ENCODE data around the gene KCNN3.
"Not testable (repeated sequence)": the region's sequence is repeated elsewhere in the genome, so short reads cannot be mapped to it uniquely, and the experiment has no call there.

DNA sequence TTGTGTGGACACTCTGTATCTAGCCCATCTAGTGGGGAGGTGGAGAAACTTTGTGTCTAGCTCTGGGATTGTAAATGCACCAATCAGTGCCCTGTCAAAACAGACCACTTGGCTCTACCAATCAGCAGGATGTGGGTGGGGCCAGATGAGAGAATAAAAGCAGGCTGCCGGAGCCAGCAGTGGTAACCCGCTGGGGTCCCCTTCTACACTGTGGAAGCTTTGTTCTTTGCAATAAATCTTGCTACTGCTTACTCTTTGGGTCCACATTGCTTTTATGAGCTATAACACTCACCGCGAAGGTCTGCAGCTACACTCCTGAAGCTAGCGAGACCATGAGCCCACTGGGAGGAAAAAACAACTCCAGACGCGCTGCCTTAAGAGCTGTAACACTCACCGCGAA is 198.7 kb downstream of the KCNN3 start:
- TF ChIP-seq, protein P1, sequence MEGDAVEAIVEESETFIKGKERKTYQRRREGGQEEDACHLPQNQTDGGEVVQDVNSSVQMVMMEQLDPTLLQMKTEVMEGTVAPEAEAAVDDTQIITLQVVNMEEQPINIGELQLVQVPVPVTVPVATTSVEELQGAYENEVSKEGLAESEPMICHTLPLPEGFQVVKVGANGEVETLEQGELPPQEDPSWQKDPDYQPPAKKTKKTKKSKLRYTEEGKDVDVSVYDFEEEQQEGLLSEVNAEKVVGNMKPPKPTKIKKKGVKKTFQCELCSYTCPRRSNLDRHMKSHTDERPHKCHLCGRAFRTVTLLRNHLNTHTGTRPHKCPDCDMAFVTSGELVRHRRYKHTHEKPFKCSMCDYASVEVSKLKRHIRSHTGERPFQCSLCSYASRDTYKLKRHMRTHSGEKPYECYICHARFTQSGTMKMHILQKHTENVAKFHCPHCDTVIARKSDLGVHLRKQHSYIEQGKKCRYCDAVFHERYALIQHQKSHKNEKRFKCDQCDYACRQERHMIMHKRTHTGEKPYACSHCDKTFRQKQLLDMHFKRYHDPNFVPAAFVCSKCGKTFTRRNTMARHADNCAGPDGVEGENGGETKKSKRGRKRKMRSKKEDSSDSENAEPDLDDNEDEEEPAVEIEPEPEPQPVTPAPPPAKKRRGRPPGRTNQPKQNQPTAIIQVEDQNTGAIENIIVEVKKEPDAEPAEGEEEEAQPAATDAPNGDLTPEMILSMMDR (IDR thresholded peaks at IDR 0.05), result not testable (repeated sequence)
- not testable (repeated sequence) for TF ChIP-seq EZH2, EZH2phosphoT487 (IDR thresholded peaks at IDR 0.05)
